Activated CD8-positive, alpha-beta memory T cell treated with anti-CD3 and anti-CD28 coated beads for 4 hours (primary cell): ENCODE data around the gene BIRC5.
"Not testable (repeated sequence)": the region's sequence is repeated elsewhere in the genome, so short reads cannot be mapped to it uniquely, and the experiment has no call there.

ENCODE experiments used
- DNase-seq, 2 donors: peaks; one replicate each; pipeline ENCODE4 v3.0.0-alpha.2; 2020; ENCODE audit warnings: low read depth in 2 of 2

BIRC5 gene

GRCh38 chr17:78225088-78225865 is 11.2 kb downstream of the BIRC5 start:
- DNase-seq, result no peak

GRCh38 chr17:78226055-78226758 is 12.2 kb downstream of the BIRC5 start:
- DNase-seq, result no peak

DNA sequence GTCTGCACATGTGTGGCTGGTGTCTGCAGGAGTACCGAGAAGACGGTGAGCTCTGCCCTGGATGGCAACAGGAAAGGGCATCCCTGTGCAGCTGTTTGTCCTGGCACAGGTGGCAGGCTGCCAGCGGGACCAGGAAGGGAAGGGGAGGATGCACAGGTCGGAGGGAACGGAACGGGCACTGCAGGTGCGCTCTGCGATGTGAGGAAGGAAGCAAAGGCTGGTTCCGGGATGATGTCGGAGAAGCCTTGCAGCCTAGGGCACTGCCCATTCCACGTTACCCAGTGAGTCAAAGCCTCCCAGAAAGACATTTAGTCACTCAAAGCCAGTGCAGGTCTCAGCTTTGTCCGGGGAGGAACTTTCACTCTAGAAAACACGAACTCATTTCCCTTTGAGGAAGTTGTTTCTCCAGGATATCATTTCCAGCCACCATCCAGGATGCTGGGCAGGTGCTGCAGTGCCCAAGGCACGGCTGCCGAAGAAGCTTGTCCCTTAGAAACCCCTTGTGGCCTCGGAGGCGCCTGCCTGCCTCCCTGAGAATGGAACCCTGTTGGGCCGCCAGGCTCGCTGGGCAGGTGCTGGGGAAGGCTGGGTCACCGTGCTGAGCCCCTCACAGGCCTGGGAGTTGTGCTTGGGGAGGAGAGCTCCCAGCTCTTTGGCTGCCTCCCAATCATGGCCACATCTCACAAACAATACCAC is 12.9 kb downstream of the BIRC5 start:
- DNase-seq, result no peak

- no peak for DNase-seq
Observed at GRCh38 chr17:78227455-78227916, 13.4 kb downstream of the BIRC5 start.

DNA sequence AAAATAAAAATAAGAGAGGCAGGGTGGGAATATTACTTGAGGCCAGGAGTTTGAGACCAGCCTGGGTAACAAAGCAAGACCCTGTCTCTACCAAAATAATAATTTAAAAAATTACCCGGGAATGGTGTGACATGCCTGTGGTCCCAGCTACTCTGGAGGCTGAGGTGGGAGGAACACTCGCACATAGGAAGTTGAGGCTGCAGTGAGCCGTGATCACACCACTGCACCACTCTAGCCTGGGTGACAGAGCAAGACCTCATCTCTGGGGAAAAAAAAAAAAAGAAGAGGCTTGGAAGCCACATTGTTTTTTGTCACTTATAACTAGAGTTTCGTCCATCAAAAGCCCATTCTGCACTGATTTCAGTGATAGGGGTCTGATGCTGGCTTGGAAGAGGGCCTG is 14.1 kb downstream of the BIRC5 start:
- DNase-seq, result no peak

DNA sequence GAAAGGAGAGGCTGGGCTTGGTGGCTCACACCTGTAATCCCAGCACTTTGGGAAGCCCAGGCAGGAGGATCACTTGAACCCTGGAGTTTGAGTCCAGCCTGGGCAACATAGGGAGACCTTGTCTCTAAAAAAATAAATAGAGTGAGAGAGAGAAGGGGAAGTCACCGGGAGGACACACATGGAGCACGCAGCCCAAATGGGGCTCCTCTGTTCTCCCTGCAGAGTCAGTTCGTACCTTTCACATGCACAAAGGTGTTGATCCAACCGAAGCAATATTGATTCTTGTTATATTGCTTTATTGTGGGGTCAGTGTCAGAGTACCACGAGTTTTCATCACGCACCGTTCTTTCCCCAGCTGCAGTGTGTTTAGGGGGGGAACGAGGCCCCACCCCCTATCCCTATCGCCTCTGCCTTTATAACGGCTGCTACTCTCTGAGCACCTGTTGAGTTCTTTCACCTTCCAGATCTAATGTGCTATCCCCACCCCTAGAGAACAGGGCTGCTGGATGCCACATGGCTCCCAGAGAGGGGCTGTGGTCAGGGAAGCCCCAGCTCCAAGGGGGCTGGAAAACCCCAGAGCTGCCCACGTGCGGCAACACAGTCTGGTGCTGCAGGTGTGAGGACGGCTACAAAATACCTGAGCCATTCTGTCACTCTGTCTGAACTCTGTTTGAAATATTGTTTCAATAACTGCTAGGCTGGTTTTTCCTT is 16.4 kb downstream of the BIRC5 start:
- no peak for DNase-seq

DNA sequence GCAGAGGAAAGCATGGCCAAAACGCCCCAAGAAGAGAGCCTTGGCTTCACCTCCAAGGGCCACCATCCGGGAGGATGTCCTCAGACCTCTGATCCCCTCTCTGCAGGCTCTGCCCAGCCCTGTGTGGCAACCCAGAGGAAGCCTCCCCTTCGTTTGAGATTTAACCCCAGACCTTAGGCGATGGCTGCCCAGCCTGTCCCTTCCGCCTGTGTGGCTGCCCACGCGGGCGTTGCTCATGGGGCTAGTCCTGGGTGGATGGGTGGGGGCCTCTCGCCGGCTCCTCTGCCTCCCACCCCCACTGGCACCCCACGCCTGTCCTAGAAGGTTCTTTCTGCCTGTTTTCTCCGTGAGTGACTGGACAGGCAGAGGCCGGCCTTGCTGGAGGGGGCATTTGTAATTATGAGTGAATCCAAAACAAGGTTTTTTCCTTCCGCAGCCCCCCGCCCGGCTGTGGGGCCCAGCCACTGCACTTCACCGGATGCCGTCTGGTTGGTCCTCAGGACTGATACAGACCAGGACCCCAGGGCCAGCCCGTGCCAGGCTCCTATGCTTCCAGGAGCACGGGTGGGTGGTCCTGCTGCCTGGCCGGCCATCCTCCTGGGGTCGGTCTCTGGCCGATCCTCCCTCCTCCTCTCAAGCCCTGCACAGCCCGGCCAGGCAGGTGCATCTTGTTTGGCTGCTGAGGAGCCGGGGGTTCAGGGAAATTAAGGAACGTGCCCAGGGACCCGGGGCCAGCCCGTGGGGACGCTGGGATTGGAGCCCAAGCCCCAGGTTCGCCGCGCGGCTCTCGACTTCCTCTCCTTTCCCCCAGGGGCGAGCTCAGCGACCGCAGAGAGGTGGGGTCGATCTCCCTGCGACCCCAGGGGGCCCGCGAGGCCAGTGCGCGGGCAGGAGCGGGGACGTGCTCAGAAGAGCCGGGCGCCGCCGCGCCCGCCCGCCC is 17.2 kb downstream of the BIRC5 start, which contains the start of gene TMEM235:
Gene TMEM235, plus strand, starts transcription at position 636 of the 940 bp plus-strand sequence. CDS start 393 bp downstream, outside the sequence.
- no peak for DNase-seq

- DNase-seq, result no peak
Observed at GRCh38 chr17:78231991-78232858, 18.2 kb downstream of the BIRC5 start.

DNA sequence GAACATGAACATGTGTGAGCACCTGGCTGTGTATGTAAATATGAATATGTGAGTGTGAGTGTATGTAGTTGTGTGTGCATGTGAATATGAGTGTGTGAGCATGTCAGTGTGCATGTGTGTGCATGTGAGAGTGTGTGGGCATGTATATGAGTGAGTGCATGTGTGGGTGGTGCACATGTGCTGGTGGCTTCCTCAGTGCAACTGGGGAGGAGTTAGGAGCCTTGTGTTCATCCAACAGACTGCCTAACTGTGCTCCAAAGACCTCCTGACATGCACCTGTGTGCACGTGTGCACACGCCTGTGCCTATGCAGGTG is 18.8 kb downstream of the BIRC5 start:
- no peak for DNase-seq

DNA sequence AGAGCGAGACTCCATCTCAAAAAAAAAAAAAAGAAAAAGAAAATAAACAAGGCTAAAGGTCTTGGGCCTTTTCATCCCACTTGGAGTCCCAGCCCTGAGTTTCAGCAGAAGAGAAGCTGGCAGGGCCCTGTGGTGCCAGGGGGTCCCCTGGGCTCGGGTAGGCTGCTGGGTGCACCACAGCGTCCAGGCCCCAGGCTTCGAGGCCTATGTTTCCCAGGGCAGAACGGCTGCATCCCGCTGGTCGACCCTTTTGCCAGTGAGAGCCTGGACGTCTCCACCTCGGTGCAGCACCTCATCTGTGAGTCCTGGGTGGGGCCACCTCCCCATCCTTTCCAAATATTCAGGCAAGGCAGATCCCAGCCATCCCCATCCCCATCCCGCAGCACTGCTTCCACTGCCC is 19.6 kb downstream of the BIRC5 start:
- DNase-seq, result no peak

GRCh38 chr17:78234261-78234865 is 20.3 kb downstream of the BIRC5 start:
- DNase-seq, result no peak

GRCh38 chr17:78235022-78235421 is 21.0 kb downstream of the BIRC5 start:
- DNase-seq, result not testable (repeated sequence)

DNA sequence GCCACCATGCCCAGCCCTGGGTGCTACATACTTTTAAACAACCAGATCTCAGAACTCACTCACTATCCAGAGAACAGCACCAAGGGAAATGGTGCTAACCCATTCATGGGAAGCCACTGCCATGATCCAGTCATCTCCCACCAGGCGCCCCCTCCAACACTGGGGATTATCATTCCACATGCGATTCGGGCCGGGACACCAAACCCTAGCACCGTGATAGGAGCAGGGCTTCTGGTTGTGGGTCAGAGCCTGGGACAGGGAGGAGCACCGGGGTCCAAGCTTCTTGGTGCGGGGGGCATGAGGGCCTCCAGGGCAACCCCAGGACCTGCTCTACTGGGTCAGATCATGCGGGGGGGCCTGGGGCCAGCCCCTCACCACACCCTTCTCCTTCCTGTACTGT is 21.8 kb downstream of the BIRC5 start:
- no peak for DNase-seq

GRCh38 chr17:78236362-78237127 is 22.5 kb downstream of the BIRC5 start:
- no peak for DNase-seq

- DNase-seq, result no peak
Observed at GRCh38 chr17:78237401-78238012, 23.5 kb downstream of the BIRC5 start.

- no peak for DNase-seq
Observed at GRCh38 chr17:78238823-78239488, 24.9 kb downstream of the BIRC5 start.

DNA sequence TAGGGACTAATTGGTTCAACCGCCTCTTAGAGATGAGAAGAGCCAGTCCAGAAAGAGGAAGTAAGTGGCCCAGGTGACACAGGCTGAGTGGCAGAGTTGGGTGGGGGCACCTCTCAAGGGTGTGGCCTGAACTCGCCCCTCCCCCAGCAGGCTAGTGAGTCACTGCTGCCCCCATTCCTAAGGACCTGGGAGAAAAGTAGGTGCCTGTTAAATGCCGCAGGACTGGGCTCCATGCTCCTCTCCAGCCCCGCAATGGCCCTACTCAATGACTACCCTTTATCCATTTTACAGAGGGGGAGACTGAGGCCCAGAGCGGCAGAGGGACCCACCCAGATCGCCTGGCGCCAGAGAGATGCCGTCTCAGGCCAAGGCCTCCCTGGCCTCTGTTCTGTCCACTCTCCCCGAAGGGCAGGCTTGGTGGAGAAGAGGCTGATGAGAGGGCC is 25.5 kb downstream of the BIRC5 start:
- no peak for DNase-seq
